Nephron progenitor cell (in vitro differentiated cells): ENCODE measurements around the gene APOBR.
"Not testable (repeated sequence)": the region's sequence is repeated elsewhere in the genome, so short reads cannot be mapped to it uniquely, and the experiment has no call there.

Experiments used
- DNase-seq: peaks from one replicate; pipeline ENCODE4 v3.0.0; 2021
- H3K27ac Mint-ChIP-seq: 2 replicates; pipeline ENCODE4 v1.8.0; 2021; ENCODE audit warnings: mild to moderate bottlenecking, moderate library complexity, mixed read lengths
- H3K27me3 Mint-ChIP-seq: 2 replicates; pipeline ENCODE4 v1.8.0; 2021; ENCODE audit warnings: mild to moderate bottlenecking, low read depth, mixed read lengths; ENCODE audit not compliant: poor library complexity
- H3K36me3 Mint-ChIP-seq: 2 replicates; pipeline ENCODE4 v1.8.0; 2021; ENCODE audit warnings: low read depth, mixed read lengths
- H3K4me1 Mint-ChIP-seq: 2 replicates; pipeline ENCODE4 v1.8.0; 2021; ENCODE audit warnings: mixed read lengths
- H3K4me3 Mint-ChIP-seq: 2 replicates; pipeline ENCODE4 v1.8.0; 2021; ENCODE audit warnings: mild to moderate bottlenecking, moderate library complexity, mixed read lengths
- H3K9me3 Mint-ChIP-seq: 2 replicates; pipeline ENCODE4 v1.8.0; 2021; ENCODE audit warnings: mild to moderate bottlenecking, moderate library complexity, mixed read lengths
- TF ChIP-seq, protein P1 (sequence below): fragments of 200-600 bp; sonication (generic); IDR thresholded peaks from 2 replicates; pipeline ENCODE4 v1.5.0; 2021; ENCODE audit warnings: antibody characterized with exemption

Gene APOBR

DNA sequence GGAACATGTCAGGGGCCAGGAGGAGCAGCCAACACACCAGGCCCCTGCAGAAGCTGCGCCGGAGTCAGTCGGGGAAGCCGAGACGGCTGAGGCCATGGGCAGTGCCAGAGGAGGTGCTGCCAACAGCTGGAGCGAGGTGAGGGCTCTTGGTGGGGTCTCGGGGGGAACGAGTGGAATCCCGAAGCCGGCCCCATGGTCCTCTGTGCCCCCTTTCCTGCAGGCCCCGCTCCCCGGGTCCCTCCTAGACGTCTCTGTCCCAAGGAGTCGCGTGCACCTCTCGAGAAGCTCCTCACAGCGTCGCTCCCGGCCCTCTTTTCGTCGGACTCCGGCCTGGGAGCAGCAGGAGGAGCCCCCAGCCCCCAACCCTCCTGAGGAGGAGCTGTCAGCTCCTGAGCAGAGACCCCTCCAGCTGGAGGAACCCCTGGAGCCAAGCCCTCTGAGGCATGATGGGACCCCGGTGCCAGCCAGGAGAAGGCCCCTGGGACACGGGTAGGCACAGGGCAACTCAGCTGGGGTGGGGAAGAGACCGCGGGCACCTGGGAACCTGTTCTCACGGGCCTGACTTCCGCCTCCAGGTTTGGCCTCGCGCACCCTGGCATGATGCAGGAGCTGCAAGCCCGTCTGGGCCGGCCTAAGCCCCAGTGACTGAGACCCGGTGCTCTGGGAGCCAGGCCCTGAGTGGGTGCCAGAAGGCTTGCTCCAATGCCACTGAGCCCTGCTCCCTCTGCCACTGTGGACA lies 3.6 kb downstream of the APOBR start:
- peaks cover 27% of the 10 kb centered on the region for H3K4me1 Mint-ChIP-seq
- DNase-seq = no peak
- no peaks in the 10 kb centered on the region for H3K9me3 Mint-ChIP-seq
- H3K36me3 Mint-ChIP-seq = no peaks in the 10 kb centered on the region
- H3K27me3 Mint-ChIP-seq = peaks cover 31% of the 10 kb centered on the region
- H3K27ac Mint-ChIP-seq = no peak overlapping the region
- TF ChIP-seq, protein P1, sequence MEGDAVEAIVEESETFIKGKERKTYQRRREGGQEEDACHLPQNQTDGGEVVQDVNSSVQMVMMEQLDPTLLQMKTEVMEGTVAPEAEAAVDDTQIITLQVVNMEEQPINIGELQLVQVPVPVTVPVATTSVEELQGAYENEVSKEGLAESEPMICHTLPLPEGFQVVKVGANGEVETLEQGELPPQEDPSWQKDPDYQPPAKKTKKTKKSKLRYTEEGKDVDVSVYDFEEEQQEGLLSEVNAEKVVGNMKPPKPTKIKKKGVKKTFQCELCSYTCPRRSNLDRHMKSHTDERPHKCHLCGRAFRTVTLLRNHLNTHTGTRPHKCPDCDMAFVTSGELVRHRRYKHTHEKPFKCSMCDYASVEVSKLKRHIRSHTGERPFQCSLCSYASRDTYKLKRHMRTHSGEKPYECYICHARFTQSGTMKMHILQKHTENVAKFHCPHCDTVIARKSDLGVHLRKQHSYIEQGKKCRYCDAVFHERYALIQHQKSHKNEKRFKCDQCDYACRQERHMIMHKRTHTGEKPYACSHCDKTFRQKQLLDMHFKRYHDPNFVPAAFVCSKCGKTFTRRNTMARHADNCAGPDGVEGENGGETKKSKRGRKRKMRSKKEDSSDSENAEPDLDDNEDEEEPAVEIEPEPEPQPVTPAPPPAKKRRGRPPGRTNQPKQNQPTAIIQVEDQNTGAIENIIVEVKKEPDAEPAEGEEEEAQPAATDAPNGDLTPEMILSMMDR = no peak
- no peak overlapping the region for H3K4me3 Mint-ChIP-seq

DNA sequence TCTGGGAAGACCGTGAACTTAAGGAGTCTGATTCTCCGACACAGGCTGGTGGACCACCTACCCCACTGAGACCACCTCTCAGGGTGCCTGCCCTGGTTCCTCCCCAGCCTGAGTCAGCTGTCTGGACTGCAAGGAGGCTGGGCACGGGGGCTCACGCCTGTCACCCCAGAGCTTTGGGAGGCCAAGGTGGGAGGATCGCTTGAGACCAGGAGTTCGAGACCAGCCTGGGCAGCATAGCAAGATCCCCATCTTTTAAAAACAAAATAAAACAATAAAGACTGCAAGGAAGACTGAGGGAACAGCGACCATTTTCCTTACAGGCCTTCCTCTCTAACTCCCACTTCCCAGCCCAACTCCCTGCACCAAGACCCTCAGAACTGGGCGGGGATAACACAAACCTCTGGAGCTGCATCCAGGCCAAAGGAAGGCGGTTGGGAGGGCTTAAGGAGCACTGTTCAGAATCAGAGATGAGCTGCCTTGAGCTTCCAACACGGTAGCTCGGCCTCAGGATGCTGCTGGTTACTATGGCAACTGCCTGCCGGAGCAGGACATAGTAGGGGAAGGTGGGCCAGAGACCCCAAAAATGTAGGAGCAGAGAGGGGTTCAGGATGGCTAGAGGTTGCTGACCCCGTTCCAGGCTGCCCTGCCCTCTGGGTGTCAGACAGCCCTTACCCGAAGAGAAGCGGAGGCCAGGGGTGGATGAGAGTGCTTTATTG lies 4.4 kb downstream of the APOBR start:
- Mint-ChIP-seq H3K4me3 (no peak overlapping the region), H3K27ac (no peak overlapping the region), H3K27me3 (peaks cover 28% of the 10 kb centered on the region), H3K9me3 (no peaks in the 10 kb centered on the region), H3K4me1 (peaks cover 27% of the 10 kb centered on the region), H3K36me3 (no peaks in the 10 kb centered on the region)
- TF ChIP-seq, protein P1 = no peak
- DNase-seq = no peak

DNA sequence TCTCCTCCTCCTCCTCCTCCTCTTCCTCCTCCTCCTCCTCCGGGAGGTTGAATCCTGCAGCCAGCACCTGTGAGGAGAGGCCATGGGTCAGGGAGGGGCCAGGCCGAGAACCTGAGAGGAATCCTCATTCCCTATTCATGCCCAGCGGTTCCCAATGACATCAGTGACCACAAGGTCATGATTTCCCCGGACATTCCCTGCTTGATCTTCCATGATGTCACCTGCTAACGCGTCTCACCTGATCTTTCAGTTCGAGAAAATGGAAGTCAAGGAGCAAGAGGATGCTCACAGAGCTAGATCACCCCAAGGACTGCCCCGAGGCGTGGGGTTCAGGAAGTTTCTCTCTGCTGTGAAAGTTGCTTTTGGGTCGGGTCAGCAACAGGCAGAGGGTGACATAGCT lies 5.4 kb downstream of the APOBR start:
- Mint-ChIP-seq H3K27ac (peak overlapping the region; percentile 15), H3K36me3 (no peaks in the 10 kb centered on the region), H3K27me3 (peaks cover 28% of the 10 kb centered on the region), H3K4me3 (no peak overlapping the region), H3K9me3 (no peaks in the 10 kb centered on the region), H3K4me1 (peaks cover 24% of the 10 kb centered on the region)
- TF ChIP-seq, protein P1 = no peak
- DNase-seq = no peak

DNA sequence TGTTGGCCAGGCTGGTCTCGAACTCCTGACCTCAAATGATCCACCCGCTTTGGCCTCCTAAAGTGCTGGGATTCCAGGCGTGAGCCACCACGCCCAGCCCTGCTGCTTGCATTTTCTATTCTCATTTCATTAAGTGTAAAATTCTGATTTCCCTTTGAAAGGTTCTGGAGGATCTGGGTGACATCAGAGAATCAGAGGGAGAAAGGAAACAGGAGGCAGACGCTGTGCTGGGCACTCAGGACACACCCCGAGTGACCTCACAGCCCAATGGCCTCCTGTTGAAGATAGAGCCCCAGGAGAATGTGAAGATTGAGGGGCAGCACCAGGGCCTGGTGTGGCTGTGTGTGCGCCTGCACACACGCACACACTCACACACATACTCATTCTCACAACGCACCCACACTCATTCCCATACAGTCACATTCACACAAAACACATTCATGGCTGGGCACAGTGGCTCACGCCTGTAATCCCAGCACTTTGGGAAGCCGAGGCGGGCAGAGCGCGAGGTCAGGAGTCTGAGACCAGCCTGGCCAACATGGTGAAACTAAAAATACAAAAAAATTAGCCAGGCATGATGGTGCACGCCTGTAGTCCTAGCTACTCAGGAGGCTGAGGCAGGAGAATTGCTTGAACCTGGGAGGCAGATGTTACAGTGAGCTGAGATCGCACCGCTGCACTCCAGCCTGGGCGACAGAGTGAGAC lies 6.2 kb downstream of the APOBR start:
- peaks cover 18% of the 10 kb centered on the region for H3K4me1 Mint-ChIP-seq
- not testable (repeated sequence) for H3K9me3 Mint-ChIP-seq

DNA sequence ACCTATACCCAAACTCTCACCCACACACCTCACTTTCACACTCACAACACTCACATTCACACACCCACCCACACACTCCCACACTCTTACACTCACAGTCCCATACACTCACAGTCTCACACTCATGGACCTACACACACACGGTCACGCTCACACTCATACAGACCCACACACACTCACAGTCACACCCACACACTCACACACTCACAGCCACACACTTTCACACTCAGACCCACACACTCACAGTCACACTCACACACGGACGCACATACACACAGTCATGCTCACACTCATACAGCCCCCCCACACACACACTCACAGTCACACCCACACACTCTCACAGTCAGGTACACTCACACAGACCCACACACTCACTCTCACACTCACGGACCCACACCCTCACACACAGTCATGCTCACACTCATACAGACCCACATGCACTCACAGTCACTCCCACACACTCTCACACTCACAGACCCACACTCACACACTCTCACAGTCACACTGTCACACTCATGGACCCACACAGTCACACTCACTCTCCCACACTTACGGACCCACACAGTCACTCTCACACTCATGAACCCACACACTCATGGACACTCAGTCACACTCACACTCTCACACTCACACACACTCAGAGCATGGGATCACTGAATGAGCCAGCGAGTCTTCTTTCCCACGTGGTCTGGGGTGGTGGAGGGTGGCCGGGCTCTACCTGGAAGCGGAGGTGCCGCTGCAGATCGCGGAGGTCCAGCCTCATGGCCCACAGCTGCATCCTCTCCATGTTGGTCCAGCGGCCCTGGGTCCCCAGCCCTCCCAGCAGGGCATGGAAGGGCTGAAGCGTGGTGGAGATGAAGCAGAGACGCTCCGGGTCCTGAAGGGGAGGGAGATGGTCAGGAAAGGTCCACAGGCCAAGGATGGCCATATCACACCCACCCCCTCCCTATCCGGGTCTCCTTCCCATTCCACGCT lies 7.1 kb downstream of the APOBR start:
- peaks cover 12% of the 10 kb centered on the region for H3K4me1 Mint-ChIP-seq
- TF ChIP-seq, protein P1 = no peak
- no peak for DNase-seq
- peaks cover 26% of the 10 kb centered on the region for H3K27me3 Mint-ChIP-seq
- no peaks in the 10 kb centered on the region for H3K9me3 Mint-ChIP-seq
- H3K4me3 Mint-ChIP-seq = no peak overlapping the region
- no peaks in the 10 kb centered on the region for H3K36me3 Mint-ChIP-seq
- no peak overlapping the region for H3K27ac Mint-ChIP-seq

More for the DNA sequence above, 6.2 kb downstream of the APOBR start:
- peaks cover 33% of the 10 kb centered on the region for H3K27me3 Mint-ChIP-seq
- H3K4me3 Mint-ChIP-seq, H3K36me3 Mint-ChIP-seq, DNase-seq, H3K27ac Mint-ChIP-seq: not testable (repeated sequence)
